ENCODE data around the gene RFTN1. TPM values are rescaled to one million over a fixed set of nuclear protein-coding genes. Genes with fewer than 3 reads are reported as not detected.
A peak's percentile ranks its signal among the peaks of the same experiment; 100 is the strongest.

Gene RFTN1
- total RNA-seq, 2 donors from 2014 or later, result 128 to 132 TPM

DNA sequence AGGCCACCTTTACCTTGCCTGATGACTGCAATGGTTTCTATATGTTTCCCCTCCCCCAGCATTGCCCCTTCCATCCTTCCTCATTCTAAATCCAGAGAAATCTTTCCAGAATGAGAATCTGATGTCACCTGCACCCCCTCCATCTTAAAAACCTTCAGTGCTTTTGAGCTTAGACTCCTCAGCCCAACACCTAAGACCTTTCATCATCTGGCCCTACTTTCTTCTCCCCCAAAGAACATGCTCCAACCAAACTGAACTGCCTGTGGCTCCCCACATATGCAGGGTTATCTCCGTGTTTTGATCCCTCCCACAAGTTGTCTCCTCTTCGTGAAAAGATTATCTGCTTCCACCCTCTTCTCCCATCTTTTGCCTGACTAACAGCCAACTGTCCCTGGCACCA is 27.3 kb downstream of the RFTN1 start:
- Mint-ChIP-seq H3K4me1 (ENCODE audit: low read depth) (peaks cover 79% of the 10 kb centered on the region), H3K27ac (peak overlapping the region; percentile 15), H3K9me3 (no peaks in the 10 kb centered on the region), H3K4me3 (peak overlapping the region in 1 of 2 donors; percentile 18), H3K27me3 (ENCODE audit: low read depth) (no peaks in the 10 kb centered on the region), H3K36me3 (ENCODE audit: insufficient read depth in 2 of 2) (peaks cover 26 to 43% of the 10 kb centered on the region in 2 donors)
- ATAC-seq (replicated peaks in 1 of 2), result no peak
- DNase-seq, result no peak

DNA sequence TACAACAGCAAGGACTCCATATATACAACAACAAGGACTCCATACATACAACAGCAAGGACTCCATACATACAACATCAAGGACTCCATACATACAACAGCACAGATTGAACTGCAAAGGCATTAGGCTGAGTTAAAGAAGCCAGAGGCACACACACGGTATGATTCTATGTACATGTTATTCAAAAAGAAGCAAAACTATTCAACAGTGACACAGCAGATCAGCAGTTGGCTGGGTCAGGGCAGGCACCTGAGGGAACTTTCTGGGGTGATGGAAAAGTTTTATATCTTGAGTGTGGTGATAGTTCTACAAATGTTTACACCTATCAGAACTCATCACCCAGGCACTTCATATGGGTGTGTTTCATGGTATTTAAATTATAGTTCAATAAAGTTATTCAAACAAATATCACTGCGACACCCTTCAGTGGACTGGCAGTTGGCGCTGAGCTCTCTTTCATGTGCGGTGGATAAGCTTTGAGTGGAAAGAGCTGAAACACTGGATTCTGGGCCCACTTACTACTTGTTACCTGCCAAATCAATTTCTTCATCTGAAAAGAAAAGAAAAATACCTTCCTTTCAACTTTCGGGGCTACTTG is 28.0 kb downstream of the RFTN1 start:
- no peak for ATAC-seq (replicated peaks in 1 of 2)
- no peak for DNase-seq
- Mint-ChIP-seq H3K9me3 (no peaks in the 10 kb centered on the region), H3K36me3 (ENCODE audit: insufficient read depth in 2 of 2) (peaks cover 22 to 42% of the 10 kb centered on the region in 2 donors), H3K27ac (peak overlapping the region; percentile 24), H3K27me3 (ENCODE audit: low read depth) (no peaks in the 10 kb centered on the region), H3K4me1 (ENCODE audit: low read depth) (peaks cover 81% of the 10 kb centered on the region), H3K4me3 (no peak overlapping the region)

- ATAC-seq (replicated peaks in 1 of 2) (no peak), DNase-seq (no peak)
- H3K27me3 Mint-ChIP-seq (ENCODE audit: low read depth), result no peaks in the 10 kb centered on the region
- H3K9me3 Mint-ChIP-seq, result no peaks in the 10 kb centered on the region
- peaks cover 22 to 45% of the 10 kb centered on the region in 2 donors for H3K36me3 Mint-ChIP-seq (ENCODE audit: insufficient read depth in 2 of 2)
- H3K4me1 Mint-ChIP-seq (ENCODE audit: low read depth), result peaks cover 79% of the 10 kb centered on the region
- peak overlapping the region; percentile 24 for H3K27ac Mint-ChIP-seq
- no peak overlapping the region for H3K4me3 Mint-ChIP-seq
Observed at GRCh38 chr3:16484984-16485383, 28.5 kb downstream of the RFTN1 start.

- Mint-ChIP-seq H3K36me3 (ENCODE audit: insufficient read depth in 2 of 2) (peaks cover 21 to 39% of the 10 kb centered on the region in 2 donors), H3K4me1 (ENCODE audit: low read depth) (peaks cover 71% of the 10 kb centered on the region), H3K27me3 (ENCODE audit: low read depth) (no peaks in the 10 kb centered on the region), H3K9me3 (no peaks in the 10 kb centered on the region), H3K4me3 (no peak overlapping the region), H3K27ac (peak overlapping the region; percentile 55)
- DNase-seq, result no peak
- ATAC-seq (replicated peaks in 1 of 2), result no peak
Observed at GRCh38 chr3:16484216-16484615, 29.3 kb downstream of the RFTN1 start.

DNA sequence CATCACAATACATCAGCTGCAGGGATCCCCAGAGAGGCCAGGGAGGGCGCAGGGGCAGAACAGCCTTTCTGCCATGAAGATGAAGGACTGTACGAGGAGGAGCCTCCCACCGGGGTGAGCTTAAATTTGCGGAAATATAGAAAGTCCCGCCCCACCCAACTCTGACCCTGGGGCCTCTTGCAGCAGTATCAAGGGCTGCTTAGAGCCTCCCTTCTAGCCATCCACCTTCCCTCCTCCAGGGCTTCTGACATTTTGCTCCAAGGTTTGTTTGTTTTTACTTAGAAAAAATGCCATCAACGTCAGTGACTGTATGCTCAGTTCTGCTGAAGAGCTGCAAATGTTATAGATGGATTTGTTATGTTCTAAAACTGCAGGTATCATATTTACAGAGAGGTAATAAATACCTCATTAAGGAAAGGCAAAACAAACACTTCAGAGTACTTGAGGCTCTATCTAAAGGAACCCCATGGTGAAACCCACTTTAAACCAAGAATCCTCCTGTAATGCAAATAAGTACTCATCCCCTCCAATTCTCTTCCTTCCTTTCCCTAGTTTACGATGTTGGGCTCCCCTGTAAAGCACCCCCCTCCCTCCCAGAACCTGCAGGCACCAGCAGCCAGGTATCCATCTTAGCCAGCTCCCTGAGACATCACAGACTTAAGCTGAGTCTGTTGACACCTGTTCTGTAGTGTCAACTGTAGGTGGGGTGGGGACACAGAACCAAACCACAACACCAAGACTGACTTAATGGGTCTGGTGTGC is 30.5 kb downstream of the RFTN1 start:
- H3K27me3 Mint-ChIP-seq (ENCODE audit: low read depth), result no peaks in the 10 kb centered on the region
- H3K4me1 Mint-ChIP-seq (ENCODE audit: low read depth), result peaks cover 71% of the 10 kb centered on the region
- no peaks in the 10 kb centered on the region for H3K9me3 Mint-ChIP-seq
- H3K36me3 Mint-ChIP-seq (ENCODE audit: insufficient read depth in 2 of 2), result peaks cover 18 to 37% of the 10 kb centered on the region in 2 donors
- H3K27ac Mint-ChIP-seq, result peak overlapping the region; percentile 76
- ATAC-seq (replicated peaks in 1 of 2) (peak; percentile 54 to 71), DNase-seq (peak in 1 of 2 donors; percentile 19)
- peak overlapping the region; percentile 52 to 66 for H3K4me3 Mint-ChIP-seq

DNA sequence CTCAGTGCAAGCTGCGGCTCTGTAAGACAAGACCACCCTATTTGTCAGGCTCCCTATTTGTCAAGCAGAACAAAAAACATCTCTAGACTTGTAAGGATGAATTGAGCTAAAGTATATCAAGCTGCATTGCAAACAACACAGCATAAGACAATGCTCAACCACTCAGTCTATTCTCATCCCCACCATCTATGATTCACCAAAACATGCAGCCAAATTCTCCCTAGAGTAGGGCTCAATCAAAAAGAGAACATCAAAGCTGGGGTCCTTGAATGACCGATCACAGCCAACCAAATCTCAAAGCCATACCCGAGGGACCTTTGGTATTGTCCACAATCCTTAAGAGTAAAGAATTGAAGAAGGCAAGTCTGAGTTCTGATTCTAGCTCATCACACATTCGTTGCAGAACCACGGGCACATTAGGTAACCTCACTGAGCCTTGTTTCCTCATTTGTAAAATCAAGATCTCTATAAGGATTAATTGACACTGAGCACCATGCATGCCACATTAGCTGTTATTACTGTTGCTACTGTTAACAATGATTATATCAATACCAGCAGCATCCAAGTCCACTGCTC is 31.2 kb downstream of the RFTN1 start:
- H3K36me3 Mint-ChIP-seq (ENCODE audit: insufficient read depth in 2 of 2), result peaks cover 19 to 39% of the 10 kb centered on the region in 2 donors
- peaks cover 77% of the 10 kb centered on the region for H3K4me1 Mint-ChIP-seq (ENCODE audit: low read depth)
- peak overlapping the region; percentile 52 to 66 for H3K4me3 Mint-ChIP-seq
- DNase-seq (no peak), ATAC-seq (replicated peaks in 1 of 2) (peak; percentile 61 to 74)
- H3K9me3 Mint-ChIP-seq, result peaks cover 0 to under 1% of the 10 kb centered on the region in 2 donors
- peak overlapping the region; percentile 76 for H3K27ac Mint-ChIP-seq
- H3K27me3 Mint-ChIP-seq (ENCODE audit: low read depth), result no peaks in the 10 kb centered on the region

DNA sequence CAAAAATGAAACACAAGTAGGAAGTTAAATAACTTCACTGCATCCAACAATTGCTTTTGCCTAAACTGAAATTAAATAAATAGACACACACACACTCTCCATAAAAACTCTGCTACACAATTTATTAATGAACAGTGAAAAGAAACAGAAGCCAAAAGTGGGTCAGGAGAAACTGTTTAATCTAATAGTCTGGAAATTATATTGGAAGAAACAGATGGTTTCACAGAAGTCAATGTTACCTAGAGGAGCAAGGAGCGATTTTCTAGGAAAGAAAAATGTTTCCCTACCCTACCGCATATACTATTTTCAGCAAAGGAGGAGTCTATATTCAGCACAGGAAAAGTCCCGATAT is 32.0 kb downstream of the RFTN1 start:
- Mint-ChIP-seq H3K27me3 (ENCODE audit: low read depth) (no peaks in the 10 kb centered on the region), H3K9me3 (peaks cover 0 to 1% of the 10 kb centered on the region in 2 donors), H3K4me3 (peak overlapping the region; percentile 22 to 52), H3K27ac (peak overlapping the region; percentile 66), H3K4me1 (ENCODE audit: low read depth) (peaks cover 79% of the 10 kb centered on the region), H3K36me3 (ENCODE audit: insufficient read depth in 2 of 2) (peaks cover 17 to 42% of the 10 kb centered on the region in 2 donors)
- ATAC-seq (replicated peaks in 1 of 2) (no peak), DNase-seq (no peak)

GRCh38 chr3:16480861-16481545 is 32.5 kb downstream of the RFTN1 start:
- Mint-ChIP-seq H3K27me3 (ENCODE audit: low read depth) (no peaks in the 10 kb centered on the region), H3K4me1 (ENCODE audit: low read depth) (peaks cover 79% of the 10 kb centered on the region), H3K9me3 (peaks cover 0 to 3% of the 10 kb centered on the region in 2 donors), H3K4me3 (peak overlapping the region; percentile 22 to 52), H3K36me3 (ENCODE audit: insufficient read depth in 2 of 2) (peaks cover 16 to 45% of the 10 kb centered on the region in 2 donors), H3K27ac (peak overlapping the region; percentile 66)
- no peak for DNase-seq
- no peak for ATAC-seq (replicated peaks in 1 of 2)

DNA sequence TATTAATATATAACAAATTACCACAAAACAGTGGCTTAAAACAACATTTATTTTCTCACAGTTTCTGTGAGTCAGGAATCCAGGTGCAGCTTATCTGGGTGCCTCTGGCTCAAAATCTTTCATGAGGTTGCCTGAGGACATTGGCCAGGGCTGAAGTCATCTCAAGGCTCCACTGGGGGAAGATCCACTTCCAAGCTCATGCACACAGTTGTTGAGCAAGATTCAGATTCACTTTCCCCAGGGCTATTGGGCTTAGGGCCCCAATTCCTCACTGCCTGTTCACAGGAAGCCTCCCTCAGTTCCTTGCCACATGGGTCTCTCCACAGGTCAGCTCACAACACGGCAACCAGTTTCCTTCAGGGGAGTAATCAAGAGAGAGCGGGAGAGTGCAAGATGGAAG is 35.0 kb downstream of the RFTN1 start:
- H3K27ac Mint-ChIP-seq, result no peak overlapping the region
- peaks cover 0 to 3% of the 10 kb centered on the region in 2 donors for H3K9me3 Mint-ChIP-seq
- DNase-seq (no peak), ATAC-seq (replicated peaks in 1 of 2) (no peak)
- H3K27me3 Mint-ChIP-seq (ENCODE audit: low read depth), result no peaks in the 10 kb centered on the region
- H3K4me3 Mint-ChIP-seq, result no peak overlapping the region
- H3K36me3 Mint-ChIP-seq (ENCODE audit: insufficient read depth in 2 of 2), result peaks cover 19 to 39% of the 10 kb centered on the region in 2 donors
- peaks cover 67% of the 10 kb centered on the region for H3K4me1 Mint-ChIP-seq (ENCODE audit: low read depth)

GRCh38 chr3:16477521-16477920 is 36.0 kb downstream of the RFTN1 start:
- no peak for DNase-seq
- Mint-ChIP-seq H3K27me3 (ENCODE audit: low read depth) (no peaks in the 10 kb centered on the region), H3K4me3 (peak overlapping the region; percentile 36 to 72), H3K36me3 (ENCODE audit: insufficient read depth in 2 of 2) (peaks cover 21 to 45% of the 10 kb centered on the region in 2 donors), H3K9me3 (peaks cover 0 to 3% of the 10 kb centered on the region in 2 donors), H3K4me1 (ENCODE audit: low read depth) (peaks cover 58% of the 10 kb centered on the region), H3K27ac (peak overlapping the region; percentile 88)
- ATAC-seq (replicated peaks in 1 of 2), result no peak

DNA sequence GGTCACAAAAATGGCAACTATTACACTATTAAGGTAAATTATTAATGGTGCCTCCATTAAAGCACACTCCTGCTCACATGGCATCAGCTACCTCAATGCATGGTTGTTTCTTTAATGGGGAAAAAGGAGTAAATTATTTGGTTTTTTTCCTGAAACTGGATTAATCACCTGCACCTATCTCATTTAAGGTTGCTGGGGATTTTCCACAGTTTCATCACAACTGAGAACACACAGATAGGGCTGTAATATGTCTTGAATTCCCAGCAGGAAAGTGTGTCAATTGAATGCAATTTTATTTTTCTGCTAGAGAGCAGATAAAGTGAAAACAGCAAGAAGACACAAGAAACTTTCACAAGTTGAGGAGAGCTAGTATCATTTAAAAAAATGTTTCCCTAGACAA is 36.4 kb downstream of the RFTN1 start:
- Mint-ChIP-seq H3K36me3 (ENCODE audit: insufficient read depth in 2 of 2) (peaks cover 21 to 50% of the 10 kb centered on the region in 2 donors), H3K9me3 (peaks cover 0 to 3% of the 10 kb centered on the region in 2 donors), H3K27ac (peak overlapping the region; percentile 88), H3K4me1 (ENCODE audit: low read depth) (peaks cover 53% of the 10 kb centered on the region), H3K27me3 (ENCODE audit: low read depth) (no peaks in the 10 kb centered on the region), H3K4me3 (peak overlapping the region; percentile 36 to 72)
- ATAC-seq (replicated peaks in 1 of 2) (no peak), DNase-seq (no peak)

DNA sequence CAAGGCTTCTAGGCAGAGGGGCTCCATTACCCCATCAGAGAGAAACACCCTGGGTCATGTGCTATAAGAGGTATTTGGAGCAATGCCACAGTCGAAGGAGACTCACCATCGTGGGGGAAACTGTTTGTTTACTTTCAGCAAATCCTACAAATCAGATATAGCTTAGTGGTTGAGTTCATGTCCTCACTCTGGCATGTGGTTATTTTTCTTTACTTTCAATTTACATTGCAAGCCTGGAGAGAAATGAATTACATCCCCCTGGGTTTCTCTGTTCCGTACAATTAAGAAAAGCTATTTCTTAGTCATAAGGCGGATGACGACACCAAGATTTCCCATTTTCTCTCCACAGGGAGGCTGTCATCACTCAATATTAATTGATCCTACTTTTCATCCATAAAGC is 36.9 kb downstream of the RFTN1 start:
- Mint-ChIP-seq H3K9me3 (peaks cover 0 to 3% of the 10 kb centered on the region in 2 donors), H3K27ac (no peak overlapping the region), H3K36me3 (ENCODE audit: insufficient read depth in 2 of 2) (peaks cover 24 to 54% of the 10 kb centered on the region in 2 donors), H3K4me3 (peak overlapping the region in 1 of 2 donors; percentile 72), H3K27me3 (ENCODE audit: low read depth) (no peaks in the 10 kb centered on the region), H3K4me1 (ENCODE audit: low read depth) (peaks cover 49% of the 10 kb centered on the region)
- DNase-seq (no peak), ATAC-seq (replicated peaks in 1 of 2) (peak; percentile 60 to 87)

GRCh38 chr3:16475766-16476165 is 37.7 kb downstream of the RFTN1 start:
- Mint-ChIP-seq H3K9me3 (peaks cover 0 to 3% of the 10 kb centered on the region in 2 donors), H3K4me1 (ENCODE audit: low read depth) (peaks cover 42% of the 10 kb centered on the region), H3K27me3 (ENCODE audit: low read depth) (no peaks in the 10 kb centered on the region), H3K27ac (no peak overlapping the region), H3K36me3 (ENCODE audit: insufficient read depth in 2 of 2) (peaks cover 23 to 54% of the 10 kb centered on the region in 2 donors), H3K4me3 (no peak overlapping the region)
- no peak for DNase-seq
- ATAC-seq (replicated peaks in 1 of 2), result no peak

Data from activated T-cell treated with anti-CD3 and anti-CD28 coated beads, Interleukin-2, amount 50 U/mL, for 72 hours (primary cell).